Stimulated activated CD4-positive, alpha-beta T cell treated with anti-CD3 and anti-CD28 coated beads, TNF-alpha, amount 100 ng/mL, for 48 hours (primary cell): ENCODE measurements around the gene PPP6C.
"Not testable (repeated sequence)": the region's sequence is repeated elsewhere in the genome, so short reads cannot be mapped to it uniquely, and the experiment has no call there.

Source experiments
- DNase-seq, 3 donors: peaks; one replicate each; pipeline ENCODE4 v3.0.0-alpha.2; 2020; ENCODE audit warnings: low read depth in 3 of 3

Gene PPP6C

GRCh38 chr9:125142560-125143376 is 46.8 kb downstream of the PPP6C start:
- peak in 1 of 3 donors; percentile 17 for DNase-seq

- DNase-seq = no peak
These were observed 47.9 kb downstream of the PPP6C start for GRCh38 chr9:125141751-125142150.

- DNase-seq = no peak
These were observed 48.4 kb downstream of the PPP6C start for GRCh38 chr9:125141251-125141650.

GRCh38 chr9:125140576-125140975 is 49.0 kb downstream of the PPP6C start:
- DNase-seq = no peak

- DNase-seq = no peak
These were observed 52.4 kb downstream of the PPP6C start for GRCh38 chr9:125137200-125137599.

- no peak for DNase-seq
These were observed 54.6 kb downstream of the PPP6C start for GRCh38 chr9:125134976-125135375.

- no peak for DNase-seq
These were observed 55.9 kb downstream of the PPP6C start for GRCh38 chr9:125133403-125134329.

- no peak for DNase-seq
These were observed 57.8 kb downstream of the PPP6C start for GRCh38 chr9:125131778-125132177.

GRCh38 chr9:125126019-125126746 is 63.4 kb downstream of the PPP6C start:
- DNase-seq = peak; percentile 31 to 69 (median 51)

- DNase-seq = no peak
These were observed 64.1 kb downstream of the PPP6C start for GRCh38 chr9:125125523-125125922.

- DNase-seq = no peak
These were observed 68.5 kb downstream of the PPP6C start for GRCh38 chr9:125121146-125121545.

GRCh38 chr9:125119643-125120286 is 69.8 kb downstream of the PPP6C start:
- no peak for DNase-seq

- not testable (repeated sequence) for DNase-seq
These were observed 70.9 kb downstream of the PPP6C start for GRCh38 chr9:125118696-125119095.

GRCh38 chr9:125114503-125114902 is 75.1 kb downstream of the PPP6C start:
- DNase-seq = not testable (repeated sequence)

GRCh38 chr9:125110464-125110863 is 79.1 kb downstream of the PPP6C start:
- no peak for DNase-seq

GRCh38 chr9:125108541-125108940 is 81.1 kb downstream of the PPP6C start:
- not testable (repeated sequence) for DNase-seq

- no peak for DNase-seq
These were observed 83.2 kb downstream of the PPP6C start for GRCh38 chr9:125106285-125106893.

GRCh38 chr9:125103770-125104460 is 85.7 kb downstream of the PPP6C start:
- no peak for DNase-seq

GRCh38 chr9:125103021-125103420 is 86.6 kb downstream of the PPP6C start:
- DNase-seq = no peak

GRCh38 chr9:125100822-125101221 is 88.8 kb downstream of the PPP6C start:
- DNase-seq = no peak
